Amniotic stem cell (primary cell): ENCODE data around the gene GNA12.
"Not testable (repeated sequence)": the region's sequence is repeated elsewhere in the genome, so short reads cannot be mapped to it uniquely, and the experiment has no call there.

Experiments used
- DNase-seq: peaks from one replicate; lab custom pipeline; 2025; lab: John Stamatoyannopoulos, UW

The GNA12 gene

GRCh38 chr7:2710901-2711551, 133.1 kb downstream of the GNA12 start:
- DNase-seq: no peak

DNA sequence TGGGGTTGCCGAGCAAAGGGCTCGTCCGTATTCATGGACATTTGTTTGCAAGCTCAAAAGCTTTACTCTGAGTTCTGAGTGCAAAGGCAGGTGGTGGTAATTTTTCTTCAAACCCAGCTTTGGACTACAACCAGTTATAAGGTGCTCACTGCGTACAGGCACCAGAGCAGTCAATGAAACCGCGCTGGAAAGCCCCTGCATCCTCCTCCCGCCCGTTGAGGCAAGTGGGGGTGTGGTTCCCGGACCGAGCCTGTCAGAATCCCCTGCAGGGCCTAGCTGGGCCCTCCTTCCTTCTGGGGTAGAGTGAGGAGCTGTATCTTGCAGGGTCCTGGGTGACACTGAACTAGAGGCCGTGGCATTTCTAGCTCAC, 133.8 kb downstream of the GNA12 start:
- no peak for DNase-seq

GRCh38 chr7:2709553-2710285, 134.4 kb downstream of the GNA12 start:
- DNase-seq: no peak

DNA sequence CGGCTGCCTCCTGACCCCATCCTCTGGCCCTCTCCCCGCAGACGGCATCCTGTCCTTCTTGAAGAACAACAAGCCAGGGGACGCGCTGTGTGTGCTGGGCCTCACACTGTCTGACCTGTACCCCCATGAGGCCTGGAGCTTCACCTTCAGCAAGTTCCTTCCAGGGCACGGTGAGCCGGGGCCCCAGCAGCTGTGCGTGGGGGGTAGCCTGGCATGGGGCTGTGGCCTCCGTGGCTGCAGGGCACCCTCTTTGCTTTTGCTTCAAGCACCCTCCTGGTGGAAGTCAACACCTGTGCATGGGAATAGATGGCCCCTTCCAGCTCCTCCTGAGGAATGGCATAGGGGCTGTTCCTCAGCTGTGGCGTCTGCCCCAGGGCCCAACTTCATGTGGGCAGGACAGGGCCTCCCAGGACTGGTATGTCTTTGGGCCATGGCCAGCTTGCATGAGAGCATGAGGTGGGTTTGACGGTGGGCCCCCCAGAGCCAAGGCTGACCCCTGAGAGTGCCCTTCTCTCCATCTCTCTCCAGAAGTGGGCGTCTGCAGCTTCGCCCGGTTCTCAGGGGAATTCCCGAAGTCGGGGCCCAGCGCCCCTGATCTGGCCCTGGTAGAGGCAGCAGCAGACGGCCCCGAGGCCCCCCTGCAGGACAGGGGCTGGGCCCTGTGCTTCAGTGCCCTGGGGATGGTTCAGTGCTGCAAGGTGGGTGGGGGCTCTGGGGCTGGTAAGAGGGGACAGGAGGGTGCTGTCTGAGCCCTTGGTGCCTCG, 135.4 kb downstream of the GNA12 start:
- no peak for DNase-seq

GRCh38 chr7:2708041-2708440, 136.1 kb downstream of the GNA12 start:
- no peak for DNase-seq

GRCh38 chr7:2707481-2707880, 136.6 kb downstream of the GNA12 start:
- DNase-seq: no peak

- no peak for DNase-seq
Observed at GRCh38 chr7:2706685-2707126, 137.4 kb downstream of the GNA12 start.

DNA sequence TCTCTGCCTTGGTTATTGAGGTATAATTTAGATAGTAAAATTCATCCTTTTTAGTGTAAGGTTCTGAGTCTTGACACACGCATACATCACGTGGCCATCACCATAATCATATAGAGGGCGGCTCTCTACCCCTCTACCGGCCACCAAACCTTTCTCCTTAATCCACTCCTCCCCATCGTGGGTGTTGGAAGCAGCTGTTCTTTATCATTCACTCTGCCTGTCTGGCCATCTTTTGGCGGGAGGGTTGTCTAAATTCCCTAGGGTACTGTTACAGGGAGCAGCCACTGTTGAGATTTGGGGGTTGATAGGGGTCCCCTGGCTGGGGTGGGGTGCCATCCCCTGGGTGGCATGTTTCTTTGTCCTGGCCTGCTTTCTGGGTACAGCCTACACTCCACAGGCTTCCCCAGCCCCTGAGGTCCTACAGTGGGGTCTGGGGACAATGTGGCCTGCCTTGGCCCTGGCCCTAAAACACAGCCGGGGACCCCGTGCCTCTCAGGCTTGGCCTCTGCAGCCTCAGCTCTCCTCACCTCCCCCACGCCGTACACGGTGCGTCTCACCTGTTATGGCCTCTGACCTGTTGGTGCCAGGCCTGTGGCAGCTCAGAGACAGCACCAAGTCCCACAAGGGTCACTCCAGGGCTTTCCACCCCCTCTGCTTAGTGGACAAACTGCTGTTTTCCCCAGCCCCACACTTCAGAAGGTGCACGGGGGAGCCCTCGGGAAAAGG, 138.6 kb downstream of the GNA12 start:
- no peak for DNase-seq

DNA sequence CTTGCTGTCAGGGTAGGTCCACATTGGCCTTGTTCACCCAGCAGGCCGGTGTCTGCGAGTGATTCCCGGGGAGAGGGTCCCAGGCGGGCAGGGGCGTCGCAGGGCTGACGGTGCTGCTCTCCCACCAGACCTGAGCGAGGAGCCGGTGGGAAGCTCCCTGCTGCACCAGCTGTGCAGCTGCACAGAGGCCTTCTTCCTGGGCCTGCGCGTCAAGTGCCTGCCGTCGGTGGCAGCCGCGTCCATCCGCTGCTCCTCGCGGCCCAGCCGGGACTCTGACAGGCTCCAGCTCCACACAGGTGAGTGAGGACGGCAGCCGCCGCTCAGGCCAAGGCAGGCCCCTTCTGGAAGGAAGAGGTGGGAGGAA, 141.5 kb downstream of the GNA12 start:
- DNase-seq: no peak

DNA sequence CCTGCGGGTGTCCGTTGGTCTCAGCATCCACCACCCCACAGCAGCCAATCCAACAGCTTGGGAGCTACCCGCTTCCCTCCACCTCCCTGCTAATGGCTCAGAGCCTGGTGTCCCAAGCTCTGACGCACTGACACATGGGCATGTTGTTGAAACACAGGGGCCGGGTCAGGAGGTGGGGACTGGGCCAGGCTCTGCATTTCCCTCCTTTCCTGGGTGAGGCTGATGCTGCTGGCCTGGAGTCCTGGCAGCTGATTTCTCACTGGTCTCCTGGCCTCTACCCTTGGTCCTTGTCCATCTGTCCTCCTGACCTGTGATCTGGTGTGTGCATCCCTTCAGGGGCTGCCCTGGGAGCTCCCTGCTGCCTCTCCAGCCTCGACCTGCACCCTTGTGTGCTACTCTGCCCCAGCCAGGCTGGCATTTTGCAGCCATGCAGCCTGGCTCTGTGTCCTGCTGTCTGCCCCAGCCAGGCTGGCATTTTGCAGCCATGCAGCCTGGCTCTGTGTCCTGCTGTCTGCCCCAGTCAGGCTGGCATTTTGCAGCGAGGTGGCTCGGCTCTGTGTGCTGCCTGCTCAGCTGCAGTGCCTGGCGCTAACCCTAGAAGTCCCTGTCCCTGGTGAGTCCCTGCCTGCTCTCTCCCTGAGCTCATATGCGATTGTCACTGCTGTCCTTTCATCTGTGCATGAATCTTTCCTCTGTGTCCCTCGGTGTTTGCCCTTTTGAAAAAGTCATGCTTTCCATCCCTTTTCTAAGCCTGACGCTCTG, 142.1 kb downstream of the GNA12 start:
- no peak for DNase-seq

GRCh38 chr7:2701424-2701823, 142.7 kb downstream of the GNA12 start:
- DNase-seq: no peak

DNA sequence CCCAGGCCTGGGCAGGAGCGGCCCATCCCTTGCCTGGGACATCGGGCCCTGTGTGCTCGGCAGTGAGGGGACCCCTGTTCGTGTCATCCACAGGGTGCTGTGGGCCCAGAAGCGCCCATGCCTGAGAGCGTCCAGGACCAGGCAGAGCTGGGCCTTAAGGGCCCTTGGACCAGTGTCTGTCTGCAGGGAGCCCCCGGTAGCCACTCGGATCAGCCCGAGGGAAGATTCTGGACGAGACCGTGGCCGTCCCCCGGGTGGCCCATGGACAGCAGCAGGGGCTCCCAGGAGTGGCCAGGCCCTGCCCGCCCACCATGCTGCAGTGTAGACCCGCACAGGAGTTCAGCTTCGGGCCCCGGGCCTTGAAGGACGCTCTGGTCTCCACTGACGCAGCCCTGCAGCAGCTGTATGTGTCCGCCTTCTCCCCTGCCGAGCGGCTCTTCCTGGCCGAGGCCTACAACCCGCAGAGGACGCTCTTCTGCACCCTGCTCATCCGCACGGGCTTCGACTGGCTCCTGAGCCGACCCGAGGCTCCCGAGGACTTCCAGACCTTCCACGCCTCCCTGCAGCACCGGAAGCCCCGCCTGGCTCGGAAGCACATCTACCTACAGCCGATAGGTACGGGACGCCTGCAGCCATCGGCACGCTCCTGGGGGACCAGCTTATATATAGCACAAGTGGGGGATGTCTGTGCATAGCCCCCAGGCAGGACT, 143.8 kb downstream of the GNA12 start:
- DNase-seq: no peak

- no peak for DNase-seq
Observed at GRCh38 chr7:2699289-2699620, 144.9 kb downstream of the GNA12 start.

GRCh38 chr7:2698581-2699288, 145.4 kb downstream of the GNA12 start:
- DNase-seq: no peak

- not testable (repeated sequence) for DNase-seq
Observed at GRCh38 chr7:2694122-2694436, 150.0 kb downstream of the GNA12 start.

DNA sequence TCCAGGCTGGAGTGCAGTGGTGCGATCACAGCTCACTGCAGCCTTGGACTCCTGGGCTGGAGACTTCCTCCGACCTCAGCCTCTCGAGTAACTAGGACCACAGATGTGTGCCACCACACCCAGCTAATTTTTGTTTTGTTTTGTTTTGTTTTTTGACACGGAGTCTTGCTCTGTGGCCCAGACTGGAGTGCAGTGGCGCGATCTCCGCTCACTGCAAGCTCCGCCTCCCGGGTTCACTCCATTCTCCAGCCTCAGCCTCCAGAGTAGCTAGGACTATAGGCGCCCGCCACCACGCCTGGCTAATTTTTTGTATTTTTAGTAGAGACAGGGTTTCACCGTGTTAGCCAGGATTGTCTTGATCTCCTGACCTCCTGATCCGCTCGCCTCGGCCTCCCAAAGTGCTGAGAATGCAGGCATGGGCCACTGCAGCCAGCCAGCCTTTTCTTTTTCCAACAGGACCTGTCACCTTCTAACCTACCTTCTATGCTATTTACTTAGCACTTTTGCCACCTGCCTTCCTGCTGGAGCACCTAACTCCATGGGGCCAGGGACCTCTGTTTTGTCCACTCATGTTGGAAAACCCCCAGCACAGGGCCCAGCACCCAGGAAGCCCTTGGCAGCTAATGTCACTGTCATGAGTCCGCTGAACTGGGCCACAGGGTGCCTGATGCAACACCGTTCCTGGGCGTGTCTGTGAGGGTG, 150.5 kb downstream of the GNA12 start:
- not testable (repeated sequence) for DNase-seq

- no peak for DNase-seq
Observed at GRCh38 chr7:2692543-2692942, 151.6 kb downstream of the GNA12 start.

DNA sequence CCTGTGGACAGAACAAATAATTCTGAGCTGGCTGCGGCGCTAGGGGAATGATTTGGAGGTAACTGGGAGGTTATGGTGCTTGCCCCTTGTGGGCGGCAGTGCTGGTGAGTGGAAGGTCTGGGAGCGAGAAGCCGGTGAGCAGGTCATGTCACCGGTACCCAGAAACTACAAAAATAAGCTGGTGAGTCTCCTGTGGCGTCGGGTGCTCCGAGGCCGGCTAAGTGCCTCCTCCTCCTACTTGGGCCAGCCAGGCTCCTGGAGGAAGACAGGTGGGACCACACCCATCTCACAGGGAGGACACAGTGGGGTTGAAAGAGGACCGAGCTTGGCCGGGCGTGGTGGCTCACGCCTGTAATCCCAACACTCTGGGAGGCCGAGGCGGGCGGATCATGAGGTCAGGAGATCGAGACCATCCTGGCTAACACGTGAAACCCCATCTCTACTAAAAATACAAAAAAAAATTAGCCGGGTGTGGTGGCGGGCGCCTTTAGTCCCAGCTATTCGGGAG, 152.1 kb downstream of the GNA12 start:
- DNase-seq: not testable (repeated sequence)

- no peak for DNase-seq
Observed at GRCh38 chr7:2691011-2691707, 152.9 kb downstream of the GNA12 start.
